Muscle layer of colon (tissue), 2 donors: ENCODE measurements around the gene COL5A1.

ENCODE experiments used
- H3K27ac ChIP-seq: one replicate; pipeline ENCODE4 v1.7.0; 2013; ENCODE audit warnings: low read depth, mild to moderate bottlenecking, low read length, moderate library complexity
- H3K27me3 ChIP-seq, 2 donors: one replicate each; pipeline ENCODE4 v1.7.0; 2013; ENCODE audit warnings: low read length in 2 of 2, mild to moderate bottlenecking in 2 of 2; ENCODE audit not compliant: insufficient read depth in 2 of 2, control insufficient read depth in 1 of 2
- H3K36me3 ChIP-seq: one replicate; pipeline ENCODE4 v1.7.0; 2013; ENCODE audit warnings: mild to moderate bottlenecking, low read length; ENCODE audit not compliant: insufficient read depth
- H3K4me1 ChIP-seq: one replicate; pipeline ENCODE4 v1.7.0; 2013; ENCODE audit warnings: mild to moderate bottlenecking, low read length; ENCODE audit not compliant: insufficient read depth
- H3K4me3 ChIP-seq, 2 donors: one replicate each; pipeline ENCODE4 v1.7.0; 2013; ENCODE audit warnings: low read length in 2 of 2, low read depth in 1 of 2, mild to moderate bottlenecking in 1 of 2, moderate library complexity in 1 of 2
- H3K9ac ChIP-seq: one replicate; pipeline ENCODE4 v1.7.0; 2013; ENCODE audit warnings: low read length
- H3K9me3 ChIP-seq: one replicate; pipeline ENCODE4 v1.7.0; 2013; ENCODE audit warnings: mild to moderate bottlenecking, low read length
- donor health status: abdominal sarcoma.
- donor health status: Adenocarcinoma of cecum.

Gene COL5A1

GRCh38 chr9:134600371-134600770, 41.2 kb upstream of the COL5A1 start:
- no peak overlapping the region for H3K27ac ChIP-seq
- no peaks in the 10 kb centered on the region for H3K27me3 ChIP-seq
- no peaks in the 10 kb centered on the region for H3K9me3 ChIP-seq
- no peaks in the 10 kb centered on the region for H3K36me3 ChIP-seq
- no peak overlapping the region for H3K9ac ChIP-seq
- H3K4me3 ChIP-seq: no peak overlapping the region
- H3K4me1 ChIP-seq: peaks cover 7% of the 10 kb centered on the region

GRCh38 chr9:134600836-134601638, 40.6 kb upstream of the COL5A1 start:
- Histone ChIP-seq H3K9me3 (no peaks in the 10 kb centered on the region), H3K36me3 (no peaks in the 10 kb centered on the region), H3K27ac (no peak overlapping the region), H3K4me1 (peaks cover 10% of the 10 kb centered on the region), H3K27me3 (no peaks in the 10 kb centered on the region), H3K4me3 (no peak overlapping the region), H3K9ac (no peak overlapping the region)

- H3K4me3 ChIP-seq: no peak overlapping the region
- no peaks in the 10 kb centered on the region for H3K36me3 ChIP-seq
- peaks cover 10% of the 10 kb centered on the region for H3K4me1 ChIP-seq
- no peak overlapping the region for H3K27ac ChIP-seq
- H3K27me3 ChIP-seq: no peaks in the 10 kb centered on the region
- no peaks in the 10 kb centered on the region for H3K9me3 ChIP-seq
- H3K9ac ChIP-seq: no peak overlapping the region
These were observed 39.8 kb upstream of the COL5A1 start for GRCh38 chr9:134601764-134602163.

GRCh38 chr9:134602547-134603362, 38.8 kb upstream of the COL5A1 start:
- Histone ChIP-seq H3K9ac (no peak overlapping the region), H3K27me3 (no peaks in the 10 kb centered on the region), H3K27ac (no peak overlapping the region), H3K4me1 (peaks cover 10% of the 10 kb centered on the region), H3K4me3 (no peak overlapping the region), H3K9me3 (no peaks in the 10 kb centered on the region), H3K36me3 (no peaks in the 10 kb centered on the region)

- H3K9me3 ChIP-seq: no peaks in the 10 kb centered on the region
- no peak overlapping the region for H3K27ac ChIP-seq
- no peak overlapping the region for H3K9ac ChIP-seq
- no peaks in the 10 kb centered on the region for H3K27me3 ChIP-seq
- H3K4me1 ChIP-seq: peaks cover 10% of the 10 kb centered on the region
- no peaks in the 10 kb centered on the region for H3K36me3 ChIP-seq
- no peak overlapping the region for H3K4me3 ChIP-seq
These were observed 36.8 kb upstream of the COL5A1 start for GRCh38 chr9:134604834-134605233.

- Histone ChIP-seq H3K9ac (no peak overlapping the region), H3K27me3 (no peaks in the 10 kb centered on the region), H3K27ac (no peak overlapping the region), H3K36me3 (no peaks in the 10 kb centered on the region), H3K9me3 (no peaks in the 10 kb centered on the region), H3K4me1 (peaks cover 10% of the 10 kb centered on the region), H3K4me3 (no peak overlapping the region)
These were observed 36.1 kb upstream of the COL5A1 start for GRCh38 chr9:134605351-134605965.

- no peak overlapping the region for H3K4me3 ChIP-seq
- no peaks in the 10 kb centered on the region for H3K27me3 ChIP-seq
- H3K9me3 ChIP-seq: no peaks in the 10 kb centered on the region
- H3K9ac ChIP-seq: no peak overlapping the region
- peaks cover 10% of the 10 kb centered on the region for H3K4me1 ChIP-seq
- no peak overlapping the region for H3K27ac ChIP-seq
- H3K36me3 ChIP-seq: no peaks in the 10 kb centered on the region
These were observed 35.6 kb upstream of the COL5A1 start for GRCh38 chr9:134605966-134606357.

GRCh38 chr9:134606951-134607731, 34.5 kb upstream of the COL5A1 start:
- Histone ChIP-seq H3K4me3 (no peak overlapping the region), H3K27me3 (no peaks in the 10 kb centered on the region), H3K36me3 (no peaks in the 10 kb centered on the region), H3K4me1 (peaks cover 8% of the 10 kb centered on the region), H3K9me3 (no peaks in the 10 kb centered on the region), H3K9ac (no peak overlapping the region), H3K27ac (no peak overlapping the region)

- no peaks in the 10 kb centered on the region for H3K27me3 ChIP-seq
- no peaks in the 10 kb centered on the region for H3K36me3 ChIP-seq
- H3K9ac ChIP-seq: no peak overlapping the region
- H3K27ac ChIP-seq: no peak overlapping the region
- H3K9me3 ChIP-seq: peaks cover 5% of the 10 kb centered on the region
- H3K4me1 ChIP-seq: peaks cover 4% of the 10 kb centered on the region
- H3K4me3 ChIP-seq: no peak overlapping the region
These were observed 33.6 kb upstream of the COL5A1 start for GRCh38 chr9:134607971-134608370.

- Histone ChIP-seq H3K27ac (no peak overlapping the region), H3K4me1 (no peaks in the 10 kb centered on the region), H3K36me3 (no peaks in the 10 kb centered on the region), H3K9me3 (peaks cover 5% of the 10 kb centered on the region), H3K4me3 (no peak overlapping the region), H3K27me3 (no peaks in the 10 kb centered on the region), H3K9ac (no peak overlapping the region)
These were observed 30.6 kb upstream of the COL5A1 start for GRCh38 chr9:134611046-134611445.

- Histone ChIP-seq H3K4me1 (no peaks in the 10 kb centered on the region), H3K27me3 (no peaks in the 10 kb centered on the region), H3K9ac (no peak overlapping the region)
These were observed 29.3 kb upstream of the COL5A1 start for GRCh38 chr9:134612309-134612708.

More at GRCh38 chr9:134612309-134612708, 29.3 kb upstream of the COL5A1 start:
- no peak overlapping the region for H3K27ac ChIP-seq
- H3K36me3 ChIP-seq: no peaks in the 10 kb centered on the region
- H3K9me3 ChIP-seq: peaks cover 5% of the 10 kb centered on the region
- no peak overlapping the region for H3K4me3 ChIP-seq
